Panc1 (cell line): ENCODE data around the gene MORN1. TPM values are rescaled to one million over a fixed set of nuclear protein-coding genes. Genes with fewer than 3 reads are reported as not detected.

Experiments used
- ATAC-seq: fragments of 200-7000 bp; cut with Tn5 transposase; 2 replicates; pipeline ENCODE4 v1.9.1; 2020; ENCODE audit warnings: mild to moderate bottlenecking, moderate library complexity
- BruUV-seq: library from RNA; stranded (reverse); fragments of 400-500 nt; replicated peaks from 2 replicates; lab custom pipeline; 2021; lab: Mats Ljungman, UMichigan
- CTCF ChIA-PET: fragments of 300-600 bp; sonication (Branson Sonifier 250); formaldehyde crosslinking; loops from one replicate; lab custom pipeline; 2022; ENCODE audit warnings: antibody characterized with exemption; lab: Charles Lee
- POLR2A ChIA-PET: fragments of 300-600 bp; sonication (Branson Sonifier 250); formaldehyde crosslinking; loops from one replicate; lab custom pipeline; 2022; ENCODE audit warnings: antibody characterized with exemption; lab: Charles Lee
- DNase-seq: peaks from one replicate; pipeline ENCODE4 v3.0.0-alpha.2; 2010; ENCODE audit warnings: low read depth, low spot score
- H3K27ac ChIP-seq: 2 replicates; pipeline ENCODE4 v1.5.1; 2011; ENCODE audit warnings: mild to moderate bottlenecking, low read length, inconsistent platforms
- H3K27me3 ChIP-seq: fragments of 200-500 bp; sonication (Bioruptor generic); 2 replicates; pipeline ENCODE4 v1.6.0; 2014; ENCODE audit warnings: low read length, inconsistent platforms; ENCODE audit not compliant: control insufficient read depth, insufficient read depth
- H3K36me3 ChIP-seq: fragments of 200-500 bp; sonication (Bioruptor generic); 2 replicates; pipeline ENCODE4 v1.5.1; 2014; ENCODE audit warnings: inconsistent platforms, mild to moderate bottlenecking, low read length, moderate library complexity; ENCODE audit not compliant: control insufficient read depth, insufficient read depth
- H3K4me1 ChIP-seq: 2 replicates; pipeline ENCODE4 v1.5.1; 2011; ENCODE audit warnings: inconsistent platforms, mild to moderate bottlenecking, low read length, moderate library complexity; ENCODE audit not compliant: control insufficient read depth, insufficient read depth
- H3K4me3 ChIP-seq, 2 experiments: 2 replicates each; pipeline ENCODE4 v1.5.1; 2011 to 2012; ENCODE audit warnings: low read depth in 2 of 2, low read length in 2 of 2, mild to moderate bottlenecking in 2 of 2, inconsistent platforms in 1 of 2, moderate library complexity in 1 of 2
- H3K9me3 ChIP-seq: fragments of 200-500 bp; sonication (Bioruptor generic); 2 replicates; pipeline ENCODE4 v1.5.1; 2014; ENCODE audit warnings: low read depth, mild to moderate bottlenecking, inconsistent platforms, low read length, moderate library complexity; ENCODE audit not compliant: control insufficient read depth, insufficient read depth
- POLR2AphosphoS5 ChIP-seq: IDR thresholded peaks from 2 replicates; pipeline ENCODE4 v1.6.1; 2012; ENCODE audit warnings: mild to moderate bottlenecking, low read depth, low read length, moderate library complexity
- SIN3A ChIP-seq: IDR thresholded peaks from 2 replicates; pipeline ENCODE4 v1.6.1; 2012; ENCODE audit warnings: low read depth, mild to moderate bottlenecking, low read length, moderate library complexity, borderline replicate concordance; ENCODE audit not compliant: insufficient read depth
- TCF7L2 ChIP-seq: IDR thresholded peaks from 2 replicates; pipeline ENCODE4 v1.6.1; 2011; ENCODE audit warnings: mild to moderate bottlenecking, low read depth, low read length, inconsistent platforms
- in situ Hi-C: cut with HindIII; loops from 2 replicates; pipeline ENCODE4 v1.10.0; 2016; ENCODE audit warnings: low sequenced_read_pairs, low pct_unique_long_range_greater_than_20kb
- intact Hi-C: fragments of 100-400 bp; cut with micrococcal nuclease; formaldehyde crosslinking; loops from one replicate; pipeline ENCODE4 v1.10.0; 2022; ENCODE audit not compliant: unreplicated experiment
- total RNA-seq: library from RNA; stranded (reverse); gene quantifications from one replicate; pipeline ENCODE4 v1.2.1, GENCODE V29; 2021; ENCODE audit not compliant: unreplicated experiment
- TF ChIP-seq, protein P1 (sequence below): fragments of 450-650 bp; IDR thresholded peaks from 2 replicates; pipeline ENCODE4 v1.5.1; 2017; ENCODE audit warnings: mild to moderate bottlenecking
- TF ChIP-seq, protein P2 (sequence below), 2 experiments: IDR thresholded peaks; 2 replicates each; pipeline ENCODE4 v1.6.1; 2011 to 2012; ENCODE audit warnings: low read depth in 2 of 2, control low read depth in 1 of 2, low read length in 1 of 2, mild to moderate bottlenecking in 1 of 2, moderate library complexity in 1 of 2; ENCODE audit not compliant: insufficient read depth in 1 of 2

Gene MORN1
- total RNA-seq, 1 experiment from 2014 or later, result 21.3 TPM

DNA sequence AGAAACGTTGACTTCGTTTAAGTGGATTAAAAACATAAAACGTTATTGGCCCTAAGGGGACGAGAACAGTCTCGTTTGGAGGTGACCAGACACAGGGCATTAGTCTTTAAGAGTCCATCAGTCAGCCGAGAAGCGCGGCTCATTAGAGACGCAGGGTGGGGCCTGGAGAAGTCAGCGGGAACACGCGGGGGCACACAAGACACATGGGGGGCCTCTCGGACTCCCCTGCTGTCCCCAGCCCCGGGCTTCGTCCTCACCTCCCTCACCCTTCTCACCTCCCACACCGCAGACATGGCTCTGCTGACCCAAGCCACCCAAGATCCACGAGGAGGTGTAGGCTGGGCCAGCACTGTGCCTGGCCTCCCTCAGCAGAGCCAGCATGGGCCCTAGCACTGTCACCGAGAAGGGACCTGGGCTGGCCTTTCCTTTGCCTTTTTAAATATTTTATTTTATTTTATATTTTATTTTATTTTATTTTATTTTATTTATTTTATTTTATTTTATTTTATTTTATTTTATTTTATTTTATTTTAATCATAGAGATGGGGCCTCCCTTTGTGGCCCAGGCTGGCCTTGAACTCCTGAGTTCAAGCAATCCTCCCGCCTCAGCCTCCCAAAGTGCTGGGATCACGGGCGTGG, 48.9 kb downstream of the MORN1 start:
- H3K27me3 ChIP-seq, result no peaks in the 10 kb centered on the region
- ATAC-seq, result no peak
- DNase-seq, result no peak
- intact Hi-C loops, result no loop called here
- no peaks in the 10 kb centered on the region for H3K4me1 ChIP-seq
- BruUV-seq, result no TSS peak
- no peaks in the 10 kb centered on the region for H3K9me3 ChIP-seq
- TF ChIP-seq TCF7L2 (no peak), POLR2AphosphoS5 (no peak), SIN3A (no peak)
- TF ChIP-seq, protein P1, sequence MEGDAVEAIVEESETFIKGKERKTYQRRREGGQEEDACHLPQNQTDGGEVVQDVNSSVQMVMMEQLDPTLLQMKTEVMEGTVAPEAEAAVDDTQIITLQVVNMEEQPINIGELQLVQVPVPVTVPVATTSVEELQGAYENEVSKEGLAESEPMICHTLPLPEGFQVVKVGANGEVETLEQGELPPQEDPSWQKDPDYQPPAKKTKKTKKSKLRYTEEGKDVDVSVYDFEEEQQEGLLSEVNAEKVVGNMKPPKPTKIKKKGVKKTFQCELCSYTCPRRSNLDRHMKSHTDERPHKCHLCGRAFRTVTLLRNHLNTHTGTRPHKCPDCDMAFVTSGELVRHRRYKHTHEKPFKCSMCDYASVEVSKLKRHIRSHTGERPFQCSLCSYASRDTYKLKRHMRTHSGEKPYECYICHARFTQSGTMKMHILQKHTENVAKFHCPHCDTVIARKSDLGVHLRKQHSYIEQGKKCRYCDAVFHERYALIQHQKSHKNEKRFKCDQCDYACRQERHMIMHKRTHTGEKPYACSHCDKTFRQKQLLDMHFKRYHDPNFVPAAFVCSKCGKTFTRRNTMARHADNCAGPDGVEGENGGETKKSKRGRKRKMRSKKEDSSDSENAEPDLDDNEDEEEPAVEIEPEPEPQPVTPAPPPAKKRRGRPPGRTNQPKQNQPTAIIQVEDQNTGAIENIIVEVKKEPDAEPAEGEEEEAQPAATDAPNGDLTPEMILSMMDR, result no peak
- TF ChIP-seq, protein P2, sequence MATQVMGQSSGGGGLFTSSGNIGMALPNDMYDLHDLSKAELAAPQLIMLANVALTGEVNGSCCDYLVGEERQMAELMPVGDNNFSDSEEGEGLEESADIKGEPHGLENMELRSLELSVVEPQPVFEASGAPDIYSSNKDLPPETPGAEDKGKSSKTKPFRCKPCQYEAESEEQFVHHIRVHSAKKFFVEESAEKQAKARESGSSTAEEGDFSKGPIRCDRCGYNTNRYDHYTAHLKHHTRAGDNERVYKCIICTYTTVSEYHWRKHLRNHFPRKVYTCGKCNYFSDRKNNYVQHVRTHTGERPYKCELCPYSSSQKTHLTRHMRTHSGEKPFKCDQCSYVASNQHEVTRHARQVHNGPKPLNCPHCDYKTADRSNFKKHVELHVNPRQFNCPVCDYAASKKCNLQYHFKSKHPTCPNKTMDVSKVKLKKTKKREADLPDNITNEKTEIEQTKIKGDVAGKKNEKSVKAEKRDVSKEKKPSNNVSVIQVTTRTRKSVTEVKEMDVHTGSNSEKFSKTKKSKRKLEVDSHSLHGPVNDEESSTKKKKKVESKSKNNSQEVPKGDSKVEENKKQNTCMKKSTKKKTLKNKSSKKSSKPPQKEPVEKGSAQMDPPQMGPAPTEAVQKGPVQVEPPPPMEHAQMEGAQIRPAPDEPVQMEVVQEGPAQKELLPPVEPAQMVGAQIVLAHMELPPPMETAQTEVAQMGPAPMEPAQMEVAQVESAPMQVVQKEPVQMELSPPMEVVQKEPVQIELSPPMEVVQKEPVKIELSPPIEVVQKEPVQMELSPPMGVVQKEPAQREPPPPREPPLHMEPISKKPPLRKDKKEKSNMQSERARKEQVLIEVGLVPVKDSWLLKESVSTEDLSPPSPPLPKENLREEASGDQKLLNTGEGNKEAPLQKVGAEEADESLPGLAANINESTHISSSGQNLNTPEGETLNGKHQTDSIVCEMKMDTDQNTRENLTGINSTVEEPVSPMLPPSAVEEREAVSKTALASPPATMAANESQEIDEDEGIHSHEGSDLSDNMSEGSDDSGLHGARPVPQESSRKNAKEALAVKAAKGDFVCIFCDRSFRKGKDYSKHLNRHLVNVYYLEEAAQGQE (IDR thresholded peaks at IDR 0.05; ENCODE audit: insufficient read depth in 1 of 2, low read depth in 2 of 2, low read length in 1 of 2), result no peak
- H3K27ac ChIP-seq, result no peak overlapping the region
- ChIA-PET POLR2A (no interaction called here), CTCF (no interaction called here)
- H3K36me3 ChIP-seq, result no peaks in the 10 kb centered on the region
- H3K4me3 ChIP-seq, result no peak overlapping the region
- in situ Hi-C loops, result no loop called here

DNA sequence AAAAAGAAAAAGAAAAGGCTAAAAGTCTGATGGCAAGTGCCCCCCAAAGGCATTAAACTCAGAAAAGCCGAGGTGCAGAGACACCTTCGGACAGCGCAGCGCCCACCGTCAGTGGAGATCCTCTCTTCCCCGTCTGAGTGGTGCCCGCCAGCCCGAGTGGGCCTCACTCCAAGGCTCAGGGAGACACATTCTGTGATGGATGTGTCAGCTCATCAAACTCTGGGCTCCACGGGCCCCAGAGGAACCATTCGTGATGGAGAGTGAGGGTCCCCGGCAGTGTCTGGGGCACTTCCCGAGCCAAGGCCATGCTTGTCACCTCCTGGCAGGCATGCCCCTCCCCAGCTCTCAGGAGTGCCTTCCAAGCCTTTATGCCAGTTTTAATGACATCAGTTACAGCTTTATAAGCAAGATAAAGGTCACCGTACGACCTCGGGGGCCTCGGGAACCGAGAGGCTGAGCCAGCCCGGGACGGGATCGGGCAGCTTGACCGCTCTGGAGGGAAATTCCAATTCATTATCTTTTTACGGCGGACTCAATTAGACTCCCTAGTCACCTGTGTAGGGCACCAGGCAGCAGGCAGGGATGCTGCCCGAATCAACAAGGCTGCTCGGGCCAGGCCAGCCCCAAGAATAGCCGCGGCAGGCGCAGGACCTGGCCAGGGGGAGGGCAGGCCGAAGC, 49.5 kb downstream of the MORN1 start:
- DNase-seq (no peak), ATAC-seq (no peak)
- Histone ChIP-seq H3K9me3 (no peaks in the 10 kb centered on the region), H3K4me3 (no peak overlapping the region), H3K36me3 (no peaks in the 10 kb centered on the region), H3K4me1 (no peaks in the 10 kb centered on the region), H3K27me3 (no peaks in the 10 kb centered on the region), H3K27ac (no peak overlapping the region)
- BruUV-seq, result no TSS peak
- in situ Hi-C loops, result no loop called here
- ChIA-PET POLR2A (no interaction called here), CTCF (interaction anchor here (0.6 kb wide), 1 partner anchor 142 kb away, joined by 8 read pairs; no protein-coding TSS in a partner anchor)
- intact Hi-C loops, result no loop called here
- TF ChIP-seq, protein P2 (IDR thresholded peaks at IDR 0.05; ENCODE audit: insufficient read depth in 1 of 2, low read depth in 2 of 2, low read length in 1 of 2), result no peak
- TF ChIP-seq POLR2AphosphoS5, result no peak
- no peak for TF ChIP-seq TCF7L2
- TF ChIP-seq, protein P1, result no peak
- no peak for TF ChIP-seq SIN3A
